Measurements from ENCODE around the gene SGSM1.

DNA sequence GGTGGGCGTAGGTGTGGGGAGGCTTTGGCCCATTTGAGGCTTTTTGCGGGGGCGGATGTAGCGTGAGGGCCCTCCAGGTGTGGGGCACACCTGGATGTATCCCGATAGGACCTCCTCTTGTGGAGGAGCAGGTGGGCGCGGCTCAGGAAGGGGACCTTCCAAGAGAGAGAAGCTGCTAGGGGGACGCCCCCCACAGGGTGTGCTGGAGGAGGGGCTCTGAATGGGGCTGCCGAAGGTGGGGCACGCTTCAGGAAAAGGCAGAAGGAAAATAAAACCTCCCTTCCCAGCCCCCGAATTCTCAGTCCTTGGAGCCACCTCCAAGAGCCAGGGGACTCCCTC is 621 bp downstream of the SGSM1 start:
- TF ChIP-seq POLR2AphosphoS5 (IDR thresholded peaks at IDR 0.05; ENCODE audit: low read depth, low read length): no peak
- no peak for TF ChIP-seq POLR2A (IDR thresholded peaks at IDR 0.05; ENCODE audit: borderline replicate concordance, extremely low read depth, insufficient read depth, insufficient read length)
- TF ChIP-seq ELF1 (IDR thresholded peaks at IDR 0.05; ENCODE audit: borderline replicate concordance, low read depth): no peak
